Stomach smooth muscle (tissue), 2 donors: ENCODE results near the gene FBXO44.

Source experiments
- H3K27ac ChIP-seq: one replicate; pipeline ENCODE4 v1.7.0; 2013; ENCODE audit warnings: mild to moderate bottlenecking, low read length, inconsistent platforms
- H3K27me3 ChIP-seq, 2 donors: one replicate each; pipeline ENCODE4 v1.7.0; 2013; ENCODE audit warnings: low read length in 2 of 2; ENCODE audit not compliant: insufficient read depth in 2 of 2, control insufficient read depth in 1 of 2
- H3K36me3 ChIP-seq, 2 donors: one replicate each; pipeline ENCODE4 v1.7.0; 2013; ENCODE audit warnings: low read length in 2 of 2; ENCODE audit not compliant: control insufficient read depth in 2 of 2, insufficient read depth in 2 of 2
- H3K4me1 ChIP-seq: one replicate; pipeline ENCODE4 v1.7.0; 2013; ENCODE audit warnings: low read length; ENCODE audit not compliant: control insufficient read depth, insufficient read depth
- H3K4me3 ChIP-seq, 2 donors: one replicate each; pipeline ENCODE4 v1.7.0; 2013; ENCODE audit warnings: low read length in 2 of 2
- H3K9ac ChIP-seq, 2 donors: one replicate each; pipeline ENCODE4 v1.7.0; 2013; ENCODE audit warnings: low read length in 2 of 2, mild to moderate bottlenecking in 1 of 2
- H3K9me3 ChIP-seq, 2 donors: one replicate each; pipeline ENCODE4 v1.7.0; 2013; ENCODE audit warnings: low read length in 2 of 2; ENCODE audit not compliant: control insufficient read depth in 2 of 2
- donor health status: healthy.
- donor health status: Pancreatic carcinoma.

FBXO44 gene

GRCh38 chr1:11675325-11675724, 20.6 kb downstream of the FBXO44 start:
- H3K36me3 ChIP-seq: peaks cover 22 to 24% of the 10 kb centered on the region in 2 donors
- H3K9ac ChIP-seq: no peak overlapping the region
- H3K9me3 ChIP-seq: no peaks in the 10 kb centered on the region
- peaks cover 4% of the 10 kb centered on the region for H3K4me1 ChIP-seq
- no peak overlapping the region for H3K4me3 ChIP-seq
- no peaks in the 10 kb centered on the region for H3K27me3 ChIP-seq
- H3K27ac ChIP-seq: no peak overlapping the region

- H3K36me3 ChIP-seq: peaks cover 22% of the 10 kb centered on the region in 2 donors
- no peak overlapping the region for H3K4me3 ChIP-seq
- no peaks in the 10 kb centered on the region for H3K9me3 ChIP-seq
- H3K9ac ChIP-seq: no peak overlapping the region
- H3K27me3 ChIP-seq: no peaks in the 10 kb centered on the region
- H3K27ac ChIP-seq: no peak overlapping the region
- H3K4me1 ChIP-seq: peaks cover 10% of the 10 kb centered on the region
Observed at GRCh38 chr1:11676386-11677103, 21.9 kb downstream of the FBXO44 start.

- H3K27ac ChIP-seq: no peak overlapping the region
- no peaks in the 10 kb centered on the region for H3K9me3 ChIP-seq
- peaks cover 17 to 18% of the 10 kb centered on the region in 2 donors for H3K36me3 ChIP-seq
- no peak overlapping the region for H3K4me3 ChIP-seq
- H3K9ac ChIP-seq: no peak overlapping the region
- H3K27me3 ChIP-seq: peaks cover 0 to 2% of the 10 kb centered on the region in 2 donors
- peaks cover 12% of the 10 kb centered on the region for H3K4me1 ChIP-seq
Observed at GRCh38 chr1:11678442-11678841, 23.8 kb downstream of the FBXO44 start.

GRCh38 chr1:11680270-11681070, 25.8 kb downstream of the FBXO44 start:
- H3K9ac ChIP-seq: peak overlapping the region; percentile 73 to 83
- H3K4me1 ChIP-seq: peaks cover 12% of the 10 kb centered on the region
- H3K27ac ChIP-seq: peak overlapping the region; percentile 49
- peaks cover 3 to 10% of the 10 kb centered on the region in 2 donors for H3K36me3 ChIP-seq
- peak overlapping the region; percentile 87 for H3K4me3 ChIP-seq
- peaks cover 0 to 2% of the 10 kb centered on the region in 2 donors for H3K27me3 ChIP-seq
- no peaks in the 10 kb centered on the region for H3K9me3 ChIP-seq

- Histone ChIP-seq H3K27me3 (peaks cover 0 to 3% of the 10 kb centered on the region in 2 donors), H3K9me3 (no peaks in the 10 kb centered on the region), H3K27ac (peak within 1 kb of the TSS; percentile 49), H3K36me3 (peaks cover 0 to 4% of the 10 kb centered on the region in 2 donors), H3K4me1 (peaks cover 12% of the 10 kb centered on the region), H3K4me3 (peak within 1 kb of the TSS; percentile 87), H3K9ac (peak within 1 kb of the TSS; percentile 73 to 83)
Observed at GRCh38 chr1:11681071-11681771, 26.5 kb downstream of the FBXO44 start, which contains the start of gene MAD2L2. Gene MAD2L2 (minus strand): TSS chr1:11681148. CDS start chr1:11680601, 547 bp downstream.

GRCh38 chr1:11682287-11682771, 27.7 kb downstream of the FBXO44 start:
- no peaks in the 10 kb centered on the region for H3K9me3 ChIP-seq
- no peak overlapping the region for H3K4me3 ChIP-seq
- no peak overlapping the region for H3K27ac ChIP-seq
- peaks cover 0 to 4% of the 10 kb centered on the region in 2 donors for H3K27me3 ChIP-seq
- H3K9ac ChIP-seq: no peak overlapping the region
- H3K4me1 ChIP-seq: peaks cover 12% of the 10 kb centered on the region
- no peaks in the 10 kb centered on the region for H3K36me3 ChIP-seq

- Histone ChIP-seq H3K9me3 (no peaks in the 10 kb centered on the region), H3K27me3 (peaks cover 0 to 4% of the 10 kb centered on the region in 2 donors), H3K27ac (no peak overlapping the region), H3K9ac (no peak overlapping the region), H3K36me3 (no peaks in the 10 kb centered on the region), H3K4me3 (no peak overlapping the region), H3K4me1 (peaks cover 12% of the 10 kb centered on the region)
Observed at GRCh38 chr1:11682799-11683198, 28.1 kb downstream of the FBXO44 start.

- peaks cover 12% of the 10 kb centered on the region for H3K4me1 ChIP-seq
- H3K36me3 ChIP-seq: no peaks in the 10 kb centered on the region
- H3K27me3 ChIP-seq: peaks cover 5 to 9% of the 10 kb centered on the region in 2 donors
- H3K27ac ChIP-seq: no peak overlapping the region
- no peak overlapping the region for H3K4me3 ChIP-seq
- no peak overlapping the region for H3K9ac ChIP-seq
- no peaks in the 10 kb centered on the region for H3K9me3 ChIP-seq
Observed at GRCh38 chr1:11684070-11684469, 29.4 kb downstream of the FBXO44 start.

- H3K27ac ChIP-seq: no peak overlapping the region
Observed at GRCh38 chr1:11685210-11685752, 30.6 kb downstream of the FBXO44 start.

GRCh38 chr1:11688506-11688905, 33.8 kb downstream of the FBXO44 start:
- no peak overlapping the region for H3K9ac ChIP-seq
- H3K4me1 ChIP-seq: peaks cover 17% of the 10 kb centered on the region
- no peaks in the 10 kb centered on the region for H3K36me3 ChIP-seq
- H3K9me3 ChIP-seq: no peaks in the 10 kb centered on the region
- H3K27ac ChIP-seq: no peak overlapping the region
- H3K4me3 ChIP-seq: no peak overlapping the region
- H3K27me3 ChIP-seq: peaks cover 37 to 38% of the 10 kb centered on the region in 2 donors

More at GRCh38 chr1:11685210-11685752, 30.6 kb downstream of the FBXO44 start:
- H3K9me3 ChIP-seq: no peaks in the 10 kb centered on the region
- no peak overlapping the region for H3K9ac ChIP-seq
- H3K4me1 ChIP-seq: peaks cover 9% of the 10 kb centered on the region
- no peak overlapping the region for H3K4me3 ChIP-seq
- peaks cover 9 to 18% of the 10 kb centered on the region in 2 donors for H3K27me3 ChIP-seq
- H3K36me3 ChIP-seq: no peaks in the 10 kb centered on the region
